ENCODE results near the gene VKORC1L1.

GRCh38 chr7:65976659-65977196 lies 103.9 kb downstream of the VKORC1L1 start:
- TF ChIP-seq, protein P1, sequence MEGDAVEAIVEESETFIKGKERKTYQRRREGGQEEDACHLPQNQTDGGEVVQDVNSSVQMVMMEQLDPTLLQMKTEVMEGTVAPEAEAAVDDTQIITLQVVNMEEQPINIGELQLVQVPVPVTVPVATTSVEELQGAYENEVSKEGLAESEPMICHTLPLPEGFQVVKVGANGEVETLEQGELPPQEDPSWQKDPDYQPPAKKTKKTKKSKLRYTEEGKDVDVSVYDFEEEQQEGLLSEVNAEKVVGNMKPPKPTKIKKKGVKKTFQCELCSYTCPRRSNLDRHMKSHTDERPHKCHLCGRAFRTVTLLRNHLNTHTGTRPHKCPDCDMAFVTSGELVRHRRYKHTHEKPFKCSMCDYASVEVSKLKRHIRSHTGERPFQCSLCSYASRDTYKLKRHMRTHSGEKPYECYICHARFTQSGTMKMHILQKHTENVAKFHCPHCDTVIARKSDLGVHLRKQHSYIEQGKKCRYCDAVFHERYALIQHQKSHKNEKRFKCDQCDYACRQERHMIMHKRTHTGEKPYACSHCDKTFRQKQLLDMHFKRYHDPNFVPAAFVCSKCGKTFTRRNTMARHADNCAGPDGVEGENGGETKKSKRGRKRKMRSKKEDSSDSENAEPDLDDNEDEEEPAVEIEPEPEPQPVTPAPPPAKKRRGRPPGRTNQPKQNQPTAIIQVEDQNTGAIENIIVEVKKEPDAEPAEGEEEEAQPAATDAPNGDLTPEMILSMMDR (IDR thresholded peaks at IDR 0.05; ENCODE audit: control extremely low read depth in 1 of 3, insufficient read depth in 1 of 3, low read depth in 1 of 3, low read length in 3 of 3) = no peak
- TF ChIP-seq RAD21 (IDR thresholded peaks at IDR 0.05 in 1 of 2, conservative IDR thresholded peaks at IDR 0.05 in 1 of 2; ENCODE audit: low read depth in 2 of 2, low read length in 2 of 2) = no peak
- TF ChIP-seq YY1 (IDR thresholded peaks at IDR 0.05; ENCODE audit: low read depth, low read length) = no peak
- TF ChIP-seq HDAC2 (IDR thresholded peaks at IDR 0.05; ENCODE audit: borderline replicate concordance in 1 of 2, low read depth in 2 of 2, low read length in 2 of 2) = no peak
- TF ChIP-seq POLR2A (IDR thresholded peaks at IDR 0.05; ENCODE audit: control extremely low read depth in 1 of 2, low read depth in 2 of 2, low read length in 2 of 2) = no peak; a peak in 1 of 3 replicates
